ENCODE measurements around the gene MOAP1. TPM values are rescaled to one million over a fixed set of nuclear protein-coding genes. Genes with fewer than 3 reads are reported as not detected.

Gene MOAP1
- total RNA-seq, 1 experiment from 2014 or later: 18.1 TPM

- no peak for TF ChIP-seq IRF1 (CRISPR knock-in tag; IDR thresholded peaks at IDR 0.05)
- no peak for TF ChIP-seq TEAD1 (CRISPR knock-in tag; IDR thresholded peaks at IDR 0.05)
- no peak for TF ChIP-seq JUN (CRISPR knock-in tag; IDR thresholded peaks at IDR 0.05)
- no peak for TF ChIP-seq PREB (CRISPR knock-in tag; IDR thresholded peaks at IDR 0.05; ENCODE audit: borderline replicate concordance)
- no peak for TF ChIP-seq ZNF512 (CRISPR knock-in tag; IDR thresholded peaks at IDR 0.05; ENCODE audit: borderline replicate concordance)
- no peak for TF ChIP-seq SMAD4 (CRISPR knock-in tag; IDR thresholded peaks at IDR 0.05)
- TF ChIP-seq ZNF219 (CRISPR knock-in tag; IDR thresholded peaks at IDR 0.05; ENCODE audit: borderline replicate concordance): no peak
- TF ChIP-seq CREB1 (CRISPR knock-in tag; IDR thresholded peaks at IDR 0.05): no peak
- Mint-ChIP-seq H3K4me3 (no peak overlapping the region), H3K4me1 (no peaks in the 10 kb centered on the region), H3K27me3 (ENCODE audit: low read depth) (no peaks in the 10 kb centered on the region), H3K9me3 (peaks cover 4% of the 10 kb centered on the region; the same call in 1 of the 2 replicates), H3K27ac (no peak overlapping the region), H3K36me3 (peaks cover 28% of the 10 kb centered on the region)
- DNase-seq (ENCODE audit: low spot score) (no peak), ATAC-seq (no peak)
- ChIA-PET CTCF (no interaction called here), POLR2A (interaction anchor here (0.5 kb wide), 1 partner anchor 12 kb away, joined by 3 read pairs; no protein-coding TSS in a partner anchor)
Observed at GRCh38 chr14:93228550-93228949, 43.9 kb upstream of the MOAP1 start.

GRCh38 chr14:93223565-93223964 is 38.9 kb upstream of the MOAP1 start:
- no peak for TF ChIP-seq ERG (CRISPR knock-in tag; IDR thresholded peaks at IDR 0.05)
- no peak for TF ChIP-seq NR2C2 (CRISPR knock-in tag; IDR thresholded peaks at IDR 0.05)
- TF ChIP-seq STAT6 (CRISPR knock-in tag; conservative IDR thresholded peaks at IDR 0.05; ENCODE audit: low read depth): no peak
- TF ChIP-seq PRRX2 (CRISPR knock-in tag; IDR thresholded peaks at IDR 0.05): no peak
- no peak for TF ChIP-seq TEAD4 (CRISPR knock-in tag; IDR thresholded peaks at IDR 0.05)
- Mint-ChIP-seq H3K27me3 (ENCODE audit: low read depth) (no peaks in the 10 kb centered on the region), H3K4me1 (no peaks in the 10 kb centered on the region), H3K36me3 (peaks cover 45% of the 10 kb centered on the region), H3K9me3 (no peaks in the 10 kb centered on the region), H3K4me3 (no peak overlapping the region), H3K27ac (no peak overlapping the region)
- ATAC-seq (no peak), DNase-seq (ENCODE audit: low spot score) (no peak)
- POLR2A ChIA-PET: no interaction called here
- CTCF ChIA-PET: interaction anchor here (0.5 to 0.7 kb wide), 3 partner anchors 9 to 679 kb away, joined by 3 read pairs; no protein-coding TSS in a partner anchor

GRCh38 chr14:93220509-93220908 is 35.8 kb upstream of the MOAP1 start:
- no peaks in the 10 kb centered on the region for H3K27me3 Mint-ChIP-seq (ENCODE audit: low read depth)
- TF ChIP-seq JUN (CRISPR knock-in tag; IDR thresholded peaks at IDR 0.05): no peak
- no peak for TF ChIP-seq MXD4 (CRISPR knock-in tag; IDR thresholded peaks at IDR 0.05; ENCODE audit: borderline replicate concordance)
- TF ChIP-seq HMGA2 (CRISPR knock-in tag; IDR thresholded peaks at IDR 0.05): no peak
- no peak for TF ChIP-seq ZNF281 (CRISPR knock-in tag; IDR thresholded peaks at IDR 0.05)
- no peak for TF ChIP-seq ZNF425 (CRISPR knock-in tag; conservative IDR thresholded peaks at IDR 0.05)
- TF ChIP-seq RELA (CRISPR knock-in tag; IDR thresholded peaks at IDR 0.05; ENCODE audit: borderline replicate concordance): no peak
- TF ChIP-seq GRHL2 (CRISPR knock-in tag; IDR thresholded peaks at IDR 0.05; ENCODE audit: insufficient replicate concordance, severe bottlenecking): no peak
- no peak for TF ChIP-seq ZNF423 (CRISPR knock-in tag; IDR thresholded peaks at IDR 0.05)
- H3K4me3 Mint-ChIP-seq: no peak overlapping the region
- H3K4me1 Mint-ChIP-seq: no peaks in the 10 kb centered on the region
- ChIA-PET CTCF (interaction anchor here (1.0 kb wide), 1 partner anchor 12 kb away, joined by 4 read pairs; no protein-coding TSS in a partner anchor), POLR2A (no interaction called here)
- H3K36me3 Mint-ChIP-seq: peaks cover 37% of the 10 kb centered on the region
- DNase-seq (ENCODE audit: low spot score): no peak
- no peaks in the 10 kb centered on the region for H3K9me3 Mint-ChIP-seq
- no peak for ATAC-seq
- no peak overlapping the region for H3K27ac Mint-ChIP-seq
